ENCODE measurements around the gene PPP1R2.
"Not testable (repeated sequence)": the region's sequence is repeated elsewhere in the genome, so short reads cannot be mapped to it uniquely, and the experiment has no call there.

Gene PPP1R2

DNA sequence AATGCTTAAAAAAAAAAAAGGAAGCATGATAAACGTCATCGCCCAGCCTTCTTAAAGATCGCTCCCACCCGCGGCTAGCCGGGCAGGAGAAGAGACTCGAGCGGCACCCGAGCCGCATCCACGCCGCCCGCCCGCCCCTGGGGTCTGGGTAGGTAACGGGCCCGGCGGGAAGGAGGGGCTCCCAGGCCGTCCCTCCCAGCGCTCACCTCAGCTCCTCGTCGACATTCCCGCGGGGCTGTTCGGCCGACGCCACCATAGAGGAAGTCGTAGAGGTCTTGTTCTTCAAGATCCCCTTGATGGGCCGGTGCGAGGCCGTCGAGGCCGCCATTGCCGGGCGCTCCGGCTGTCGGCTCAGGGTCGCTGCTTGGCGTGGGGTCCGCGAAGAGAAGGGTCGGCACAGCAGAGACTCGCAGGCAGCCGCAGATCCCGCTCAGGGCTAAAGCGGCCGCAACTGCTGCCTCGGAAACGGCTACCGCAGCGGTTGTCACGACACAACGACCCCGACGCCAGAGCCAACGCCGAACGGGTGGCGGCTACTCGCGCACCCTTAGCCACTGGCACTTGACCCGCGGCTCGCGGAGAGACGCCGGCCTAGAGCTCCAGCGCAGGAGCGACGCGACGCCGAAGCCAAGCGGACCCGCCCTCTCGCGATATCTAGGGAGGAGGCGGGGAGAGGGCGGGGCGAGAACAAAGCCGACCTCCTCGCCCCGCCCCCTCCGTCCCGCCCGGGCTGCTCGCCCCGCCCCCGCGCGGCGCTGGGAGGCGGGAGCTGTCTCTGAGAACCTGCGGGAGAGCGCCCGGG is at the start of gene PPP1R2:
Gene PPP1R2, minus strand, starts transcription at position 628 of the 802 bp plus-strand sequence. Its CDS starts 300 bp downstream, at position 328.
- peak; percentile 80 to 81 for DNase-seq (ENCODE audit: low read depth in 2 of 2)

DNA sequence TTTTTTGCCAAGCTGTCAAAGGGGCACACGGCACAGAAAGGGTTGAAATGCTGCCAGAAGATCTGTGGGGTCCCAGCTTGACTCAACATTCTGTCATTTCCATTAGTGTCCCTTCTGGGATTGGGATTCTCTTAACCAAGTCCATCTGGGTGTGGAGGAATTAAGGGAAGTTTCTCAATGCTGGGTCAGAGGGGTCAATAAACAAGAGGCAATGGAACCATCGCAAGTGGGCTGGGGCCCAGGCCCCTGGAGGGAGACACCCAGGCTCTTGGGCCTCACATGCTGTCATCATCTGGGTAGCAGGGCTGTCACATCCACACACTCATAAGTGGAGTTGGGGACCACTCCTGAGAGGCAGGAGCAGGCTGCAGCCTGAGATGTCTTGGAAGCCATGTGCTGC is 48.7 kb upstream of the PPP1R2 start:
- no peak for DNase-seq (ENCODE audit: low read depth in 2 of 2)

DNA sequence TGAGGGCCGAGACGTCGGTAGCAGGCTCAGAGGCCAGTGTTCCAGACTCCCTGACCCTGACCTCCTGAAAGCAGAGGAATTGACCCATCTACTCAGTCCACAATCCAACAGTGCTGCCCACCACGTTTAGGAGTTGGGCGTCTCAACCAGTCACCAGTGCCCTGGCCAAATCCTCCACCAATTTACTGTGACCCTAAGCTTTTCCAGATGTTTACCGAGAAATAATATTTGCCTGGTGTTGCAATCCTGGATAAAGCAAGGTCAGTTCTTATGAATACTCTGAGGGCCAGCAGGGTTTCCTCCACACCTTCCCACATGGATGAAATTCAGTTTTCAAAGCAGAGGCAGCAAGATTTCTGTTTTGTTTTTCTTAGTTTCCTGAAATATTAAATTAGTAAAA is 48.1 kb upstream of the PPP1R2 start:
- DNase-seq (ENCODE audit: low read depth in 2 of 2) = no peak

DNA sequence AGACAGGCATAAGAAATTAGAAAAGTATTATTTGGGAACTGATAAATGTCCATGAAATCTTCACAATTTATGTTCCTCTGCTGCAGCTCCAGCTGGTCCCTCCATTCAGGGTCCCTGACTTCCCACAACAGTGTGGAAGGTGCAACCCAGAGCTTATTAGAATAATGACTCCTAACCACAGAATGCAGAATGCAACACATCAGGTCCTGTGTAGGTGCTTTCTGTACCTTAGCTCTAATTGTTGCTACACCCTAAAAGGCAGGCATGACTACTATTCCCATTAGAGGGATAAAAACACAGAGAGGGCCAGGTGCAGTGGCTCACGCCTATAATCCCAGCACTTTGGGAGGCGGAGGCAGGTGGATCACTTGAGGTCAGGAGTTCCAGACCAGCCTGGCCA is 47.3 kb upstream of the PPP1R2 start:
- DNase-seq (ENCODE audit: low read depth in 2 of 2) = not testable (repeated sequence)

DNA sequence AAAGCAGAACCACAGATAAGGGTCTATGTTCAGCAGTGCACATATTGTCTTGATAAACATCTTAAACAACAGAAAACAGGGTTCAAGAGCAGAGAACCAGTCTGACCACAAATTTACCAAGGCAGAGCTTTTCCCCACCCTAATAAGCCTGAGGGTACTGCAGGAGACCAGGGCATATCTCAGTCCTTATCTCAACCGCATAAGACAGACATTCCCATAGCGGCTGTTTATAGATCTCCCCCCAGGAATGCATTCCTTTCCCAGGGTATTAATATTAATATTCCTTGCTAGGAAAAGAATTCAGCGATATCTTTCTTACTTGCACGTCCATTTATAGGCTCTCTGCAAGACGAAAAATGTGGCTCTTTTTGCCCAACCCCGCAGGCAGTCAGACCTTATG is 46.7 kb upstream of the PPP1R2 start:
- DNase-seq (ENCODE audit: low read depth in 2 of 2) = not testable (repeated sequence)

DNA sequence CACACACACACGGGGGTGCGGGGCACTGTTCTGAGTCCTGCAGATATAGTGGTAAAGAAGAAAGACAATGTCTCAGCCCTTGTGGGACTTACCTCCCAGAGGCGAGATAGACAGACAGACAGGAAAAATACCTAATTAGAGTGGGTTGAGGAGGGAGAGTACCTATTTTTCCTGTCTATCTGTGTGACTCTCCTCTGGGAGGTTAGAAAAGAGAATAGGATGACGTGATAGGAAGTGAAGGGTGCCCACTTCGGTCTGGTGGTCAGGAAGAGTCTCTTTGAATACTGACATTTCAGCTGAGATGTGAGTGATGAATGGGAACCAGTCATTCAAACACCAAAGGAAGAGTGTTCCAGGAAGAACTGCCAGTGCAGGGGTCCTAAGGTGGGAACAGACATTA is 44.7 kb upstream of the PPP1R2 start:
- DNase-seq (ENCODE audit: low read depth in 2 of 2) = no peak

DNA sequence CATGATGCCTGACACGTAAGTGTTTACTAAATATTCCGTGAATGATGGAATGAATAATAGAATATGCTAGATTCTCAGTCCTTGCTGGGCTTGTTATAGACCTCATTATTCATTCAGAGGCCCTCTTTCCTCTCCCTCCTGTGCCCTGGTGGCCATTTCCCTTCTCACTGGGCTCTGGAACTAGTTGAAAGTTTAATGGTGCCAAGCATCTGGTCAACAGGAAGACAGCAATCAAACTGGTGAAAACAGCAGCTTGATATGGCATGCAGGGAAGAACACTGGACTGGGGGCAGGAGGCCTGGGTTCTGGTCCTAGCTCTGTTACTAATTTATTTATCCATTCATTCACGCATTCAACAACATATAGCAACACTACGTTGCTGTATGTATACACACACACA is 44.3 kb upstream of the PPP1R2 start:
- DNase-seq (ENCODE audit: low read depth in 2 of 2) = no peak

DNA sequence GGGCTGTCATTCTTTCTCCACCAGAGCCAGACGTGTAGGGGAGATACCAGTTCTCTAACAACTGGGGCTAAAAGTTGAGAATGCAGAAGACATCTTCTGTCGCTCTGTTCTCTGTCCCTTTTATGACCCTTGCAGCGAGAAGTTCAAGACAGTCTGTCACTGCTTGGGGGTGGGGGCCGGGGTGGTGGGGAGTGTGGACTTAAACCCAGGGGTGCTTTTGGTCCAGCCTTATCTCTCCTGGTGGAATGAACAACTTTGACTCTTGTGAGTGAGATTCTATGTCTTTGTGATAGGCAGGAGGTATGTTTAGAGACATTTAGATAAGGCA is 41.4 kb upstream of the PPP1R2 start:
- no peak for DNase-seq (ENCODE audit: low read depth in 2 of 2)

DNA sequence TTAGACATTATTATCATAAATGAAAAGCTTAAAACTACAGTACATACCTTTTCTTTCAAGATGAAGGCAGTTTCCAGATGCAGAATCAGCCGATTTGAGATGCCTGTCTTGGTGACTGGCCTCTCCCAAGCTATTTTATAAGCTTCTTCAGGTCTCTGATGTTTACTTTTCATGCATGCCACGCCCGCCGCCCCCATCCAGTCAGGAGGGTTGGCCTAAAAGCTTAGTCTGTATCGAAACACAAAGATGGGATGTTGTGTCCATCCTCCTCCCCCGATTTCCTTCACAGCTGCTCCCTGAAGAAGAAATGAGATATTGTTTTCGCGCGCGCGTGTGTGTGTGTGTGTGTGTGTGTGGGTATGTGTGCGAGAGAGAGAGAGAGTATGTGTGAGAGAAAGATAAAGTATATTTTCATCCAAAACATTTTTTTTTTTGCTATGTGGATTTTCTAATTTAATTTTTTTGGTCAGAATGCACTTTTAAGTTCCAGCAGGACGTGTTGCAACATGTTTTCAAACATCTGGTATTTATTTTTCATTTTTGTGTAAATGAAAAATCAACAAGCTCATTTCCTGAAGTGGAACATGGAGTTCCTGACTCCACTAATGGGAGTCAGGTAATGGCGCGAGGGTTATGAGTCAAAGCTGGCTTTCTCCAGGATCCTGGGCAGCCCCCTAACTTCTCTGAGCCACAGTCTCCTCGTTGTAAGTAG is 40.9 kb upstream of the PPP1R2 start, which contains the start of gene APOD:
Gene APOD, minus strand, starts transcription at position 110 of the 712 bp plus-strand sequence. CDS start 4,479 bp downstream, outside the sequence.
- no peak for DNase-seq (ENCODE audit: low read depth in 2 of 2)

DNA sequence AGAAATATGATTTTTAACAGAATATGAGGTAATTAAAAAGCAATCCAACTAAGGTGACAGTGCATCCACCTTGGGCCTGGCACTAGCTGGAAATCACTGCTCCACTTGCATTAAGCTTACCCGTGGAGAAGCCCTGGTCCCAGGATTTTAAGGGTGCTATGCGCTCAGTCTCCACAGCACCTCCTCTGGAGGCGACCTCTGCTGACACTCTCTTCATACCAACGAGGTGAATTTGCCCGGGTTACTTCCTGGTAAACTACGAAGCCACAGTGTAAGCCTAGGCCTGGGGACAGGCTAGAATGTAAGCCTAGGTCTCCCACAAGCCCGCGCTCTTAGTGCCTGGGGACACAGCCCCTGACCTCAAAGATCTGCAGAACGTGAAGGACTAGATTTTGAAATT is 39.8 kb upstream of the PPP1R2 start:
- no peak for DNase-seq (ENCODE audit: low read depth in 2 of 2)

DNA sequence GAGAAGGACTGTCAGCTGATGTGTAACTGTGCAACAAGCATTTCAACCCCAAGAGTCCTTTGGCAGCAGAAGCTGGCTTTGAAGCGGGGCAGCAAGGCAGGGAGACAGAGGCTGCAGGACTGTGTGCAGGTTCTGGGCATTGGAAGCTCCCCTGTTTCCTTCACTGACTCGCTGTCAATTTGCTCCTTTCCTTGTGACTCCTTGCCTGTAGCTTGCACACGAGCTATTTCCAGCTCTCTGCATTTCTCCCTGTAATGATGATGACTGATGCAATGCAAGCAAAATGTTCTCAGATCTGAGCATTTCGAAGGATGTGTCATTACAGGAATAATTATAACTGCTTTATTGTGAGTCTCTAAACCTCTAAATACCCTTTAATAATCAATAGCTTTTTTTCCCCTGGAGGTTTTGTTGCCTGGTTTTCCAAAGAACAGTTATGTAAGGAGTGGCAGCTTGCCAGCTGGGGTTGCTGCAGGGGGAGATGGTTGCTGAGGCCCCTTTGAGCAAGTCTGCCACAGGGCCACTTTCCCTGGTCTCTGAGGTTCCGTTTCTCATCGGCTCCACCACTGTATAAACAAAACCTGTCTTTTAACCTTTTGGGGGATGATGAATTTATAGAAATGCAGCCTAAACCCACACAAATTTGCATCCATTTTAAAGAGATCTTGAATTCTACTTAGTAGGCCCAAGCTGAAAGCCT is 37.8 kb upstream of the PPP1R2 start:
- DNase-seq (ENCODE audit: low read depth in 2 of 2) = peak; percentile 14 to 24

DNA sequence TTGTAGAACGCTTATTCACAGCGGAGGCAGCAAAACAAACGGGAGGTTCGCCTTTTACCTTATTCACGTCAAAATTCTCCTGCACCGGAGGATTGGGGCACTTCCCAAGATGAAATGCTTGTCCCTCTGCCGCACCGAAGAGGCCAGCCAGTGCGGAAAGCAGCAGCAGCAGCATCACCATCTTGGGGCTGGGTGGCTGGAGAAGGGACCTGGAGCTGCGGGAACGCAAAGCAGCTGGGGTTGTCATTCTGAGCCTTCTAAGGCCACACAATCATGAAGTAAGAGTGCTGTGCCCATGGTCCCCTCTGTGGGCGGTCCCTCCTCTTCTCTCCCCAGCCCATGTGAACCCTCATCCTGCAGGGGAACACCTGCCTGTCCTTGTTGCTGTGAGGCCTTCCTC is 36.2 kb upstream of the PPP1R2 start:
- DNase-seq (ENCODE audit: low read depth in 2 of 2) = no peak

DNA sequence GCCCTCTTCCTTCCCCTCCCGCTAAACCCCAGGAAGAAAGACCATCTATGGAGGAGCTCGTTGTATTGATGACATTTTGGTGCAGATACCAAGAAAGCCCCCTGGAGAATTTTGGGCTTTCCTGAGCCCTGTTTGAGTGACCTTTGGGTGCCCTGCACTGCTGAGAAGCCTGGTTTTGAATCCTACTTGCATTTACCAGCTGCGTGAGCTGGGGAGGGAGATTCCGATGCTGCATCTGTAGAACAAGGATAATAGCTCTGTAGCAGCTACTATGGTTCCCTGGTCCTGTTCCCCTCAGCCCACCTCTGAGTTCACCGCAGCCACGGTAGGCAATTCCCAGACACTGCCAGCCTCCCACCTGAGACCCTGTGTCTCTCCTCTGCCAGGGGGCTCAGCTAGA is 35.4 kb upstream of the PPP1R2 start:
- no peak for DNase-seq (ENCODE audit: low read depth in 2 of 2)

DNA sequence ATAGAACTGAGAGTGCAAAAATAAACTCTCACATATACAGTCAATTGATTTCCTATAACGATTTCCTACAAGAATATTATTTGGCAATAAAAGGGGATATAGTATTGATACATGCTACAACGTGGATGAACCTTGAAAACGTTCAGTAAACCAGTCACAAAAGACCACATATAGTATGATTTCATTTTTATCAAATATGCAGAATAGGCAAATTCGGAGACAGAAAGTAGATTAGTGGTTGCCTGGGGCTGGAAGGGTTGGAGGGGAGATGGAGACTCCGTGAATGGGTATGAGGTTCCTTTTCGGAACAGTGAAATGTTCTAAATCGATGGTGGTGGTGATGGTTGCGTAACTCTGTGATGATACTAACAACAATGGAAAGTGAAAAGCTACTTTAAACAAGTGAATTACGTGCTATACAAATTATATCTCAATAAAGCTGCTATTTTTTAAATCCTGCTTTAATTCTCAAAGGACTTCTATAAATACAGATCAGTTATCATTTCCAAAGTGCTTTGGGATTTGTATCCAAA is 34.6 kb upstream of the PPP1R2 start:
- DNase-seq (ENCODE audit: low read depth in 2 of 2) = no peak

DNA sequence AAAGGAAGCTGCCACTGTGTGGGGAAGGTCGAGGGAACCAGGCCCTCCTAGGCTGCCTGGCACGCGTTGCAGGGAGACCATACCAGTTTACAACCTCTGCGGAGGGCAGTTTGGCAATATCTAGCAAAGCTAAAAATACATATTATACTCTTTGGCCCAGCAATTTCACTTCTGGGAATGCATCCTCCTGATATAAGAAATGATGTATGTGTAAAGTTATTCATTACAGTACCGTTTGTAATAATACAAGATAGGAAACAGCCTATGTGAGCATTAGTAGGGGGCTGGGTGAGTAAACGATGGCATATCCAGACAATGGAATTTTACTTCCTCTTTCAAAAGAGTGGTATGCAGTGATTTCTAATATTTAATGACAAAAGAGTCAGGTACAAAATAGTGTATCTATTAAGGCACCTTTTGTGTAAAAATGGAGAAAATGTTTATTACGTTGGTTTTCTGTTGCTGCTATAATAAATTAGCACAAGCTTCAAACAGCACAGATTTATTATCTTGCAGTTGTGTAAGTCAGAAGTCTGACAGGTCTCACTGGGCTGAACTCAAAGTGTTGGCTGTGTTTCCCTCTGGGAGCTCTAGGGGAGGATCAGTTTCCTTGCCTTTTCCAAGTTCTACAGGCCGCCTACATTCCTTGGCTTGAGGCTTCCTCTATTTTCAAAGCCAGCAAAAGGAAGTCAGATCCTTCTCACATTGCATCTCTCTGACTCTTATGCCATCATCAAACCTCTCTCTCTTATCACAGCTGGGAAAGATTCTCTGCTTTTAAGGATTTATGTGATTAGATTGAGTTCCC is 31.6 kb upstream of the PPP1R2 start:
- no peak for DNase-seq (ENCODE audit: low read depth in 2 of 2)

DNA sequence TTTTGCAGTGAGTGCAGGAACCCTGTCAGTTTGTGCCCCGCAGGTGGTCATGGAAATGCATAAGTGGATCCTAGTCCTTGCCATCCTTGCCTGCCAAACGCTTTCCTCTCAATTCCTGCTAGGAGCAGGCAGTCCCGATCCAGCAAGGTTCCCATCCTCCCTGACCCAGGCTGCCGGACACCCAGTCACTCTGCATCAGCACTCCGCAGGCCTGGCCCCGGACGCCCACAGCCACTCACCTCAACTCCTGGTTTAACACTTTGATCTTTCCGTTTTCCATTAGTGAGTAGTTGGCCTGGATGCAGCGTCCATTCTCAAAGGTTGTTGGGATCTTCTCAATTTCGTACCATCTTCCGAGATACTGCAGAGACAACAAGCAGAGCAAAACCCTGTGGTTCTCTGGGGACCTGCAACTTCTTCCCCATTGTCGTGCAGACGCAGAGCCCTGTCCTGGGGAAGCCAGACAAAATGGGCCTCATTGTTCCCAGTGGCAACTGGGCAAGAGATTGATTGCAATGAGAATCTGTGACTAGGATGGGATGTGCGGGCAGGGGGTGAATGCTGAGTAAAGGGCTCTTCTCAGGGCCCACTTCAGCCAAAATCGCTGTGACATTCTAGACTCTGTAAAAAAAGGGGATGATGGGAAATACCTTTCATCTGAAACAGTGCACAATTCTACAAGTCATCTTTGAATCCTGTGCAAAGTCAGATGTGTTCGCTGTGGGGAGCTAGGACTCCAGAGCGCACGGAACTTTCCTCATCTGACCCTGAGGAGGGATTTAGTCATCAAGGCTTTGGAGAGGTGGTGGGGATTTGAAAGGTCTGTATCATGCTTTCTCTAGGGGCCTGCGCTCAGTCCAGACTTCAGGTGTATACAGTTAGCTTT is 30.7 kb upstream of the PPP1R2 start:
- DNase-seq (ENCODE audit: low read depth in 2 of 2) = no peak

DNA sequence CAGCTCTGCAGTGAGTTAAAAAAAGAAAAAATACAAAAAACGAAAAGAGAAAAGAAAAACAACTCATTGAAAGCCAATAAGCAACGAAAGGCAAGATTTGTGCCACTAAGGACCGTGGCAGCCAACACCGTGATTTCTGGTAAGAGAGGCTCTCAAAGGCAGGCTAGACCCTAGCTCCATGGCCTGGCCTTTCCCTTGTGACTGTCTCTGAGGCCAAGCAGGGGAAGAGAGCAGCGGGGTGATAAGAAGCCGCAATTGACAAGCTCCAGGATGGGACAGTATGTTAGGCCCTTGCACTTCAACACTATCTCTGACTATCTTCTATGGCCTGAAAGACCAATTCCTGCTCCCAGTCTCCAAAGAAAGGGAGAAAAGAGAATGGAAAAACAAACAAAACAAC is 28.2 kb upstream of the PPP1R2 start:
- no peak for DNase-seq (ENCODE audit: low read depth in 2 of 2)

DNA sequence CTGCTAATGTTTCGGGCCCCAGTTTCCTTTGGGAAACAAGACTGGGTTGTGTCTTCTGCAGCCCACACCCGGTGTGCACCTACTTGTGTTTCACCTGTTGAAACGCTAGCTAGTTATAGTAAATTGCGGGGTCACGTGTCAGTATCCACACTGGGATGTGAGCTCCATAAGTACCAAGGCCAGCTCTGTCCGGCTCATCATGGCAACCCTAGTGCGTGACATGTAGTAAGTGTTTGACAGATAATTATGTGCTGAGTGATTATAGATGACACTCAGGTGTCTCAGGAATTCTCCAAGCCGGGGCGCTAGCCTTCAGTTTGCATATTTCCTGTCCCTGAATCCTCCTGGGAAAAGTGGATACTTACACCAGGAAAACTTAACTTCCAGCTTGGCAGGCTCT is 27.8 kb upstream of the PPP1R2 start:
- DNase-seq (ENCODE audit: low read depth in 2 of 2) = no peak

DNA sequence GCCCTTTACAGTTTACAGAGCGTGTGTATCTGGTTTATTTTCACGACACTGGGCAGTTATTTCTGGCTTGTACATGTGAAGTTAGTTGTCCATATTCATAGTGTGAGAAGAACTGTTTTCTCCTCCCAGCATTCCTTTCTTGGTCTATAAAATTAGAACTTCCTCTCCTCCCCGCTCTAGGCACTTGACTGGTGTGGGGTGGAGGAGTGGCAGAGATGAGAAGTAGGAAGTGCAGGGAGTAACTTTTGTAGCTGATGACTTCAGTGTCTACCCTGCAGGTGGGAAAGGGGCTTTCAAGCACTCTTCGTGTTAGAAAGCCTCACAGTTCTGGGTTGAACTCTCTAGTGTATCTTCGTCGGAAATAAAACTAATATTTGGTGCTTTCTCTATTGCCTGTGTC is 27.2 kb upstream of the PPP1R2 start:
- DNase-seq (ENCODE audit: low read depth in 2 of 2) = no peak

DNA sequence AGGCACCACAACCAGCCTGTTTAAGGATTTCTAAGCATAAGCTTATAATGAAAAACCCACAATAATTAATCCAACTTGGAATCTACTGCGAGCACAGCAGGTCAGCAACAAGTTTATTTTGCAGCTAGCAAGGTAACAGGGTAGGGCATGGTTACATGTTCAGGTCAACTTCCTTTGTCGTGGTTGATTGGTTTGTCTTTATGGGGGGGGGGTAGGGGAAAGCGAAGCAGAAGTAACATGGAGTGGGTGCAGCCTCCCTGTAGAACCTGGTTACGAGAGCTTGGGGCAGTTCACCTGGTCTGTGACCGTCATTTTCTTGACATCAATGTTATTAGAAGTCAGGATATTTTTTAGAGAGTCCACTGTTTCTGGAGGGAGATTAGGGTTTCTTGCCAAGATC is 25.5 kb upstream of the PPP1R2 start:
- no peak for DNase-seq (ENCODE audit: low read depth in 2 of 2)

DNA sequence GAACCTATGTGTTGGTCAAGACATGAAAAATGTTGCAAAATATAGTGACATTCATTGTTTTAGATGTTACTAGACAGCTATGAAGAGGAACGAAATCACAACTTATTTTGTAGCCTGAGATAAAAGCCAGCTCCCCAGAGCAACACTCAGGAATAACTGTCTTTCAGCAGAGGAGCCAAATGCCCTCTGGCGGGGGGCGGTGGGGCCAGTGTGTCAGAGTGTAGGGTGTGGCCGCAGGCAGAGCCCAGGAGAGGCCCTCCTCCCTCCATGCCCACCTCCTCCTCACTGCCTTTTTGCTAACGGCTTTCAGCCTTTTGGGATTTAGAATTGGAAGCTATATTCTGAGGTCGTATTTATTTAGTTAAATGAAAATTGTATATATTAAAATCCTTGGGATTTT is 23.7 kb upstream of the PPP1R2 start:
- no peak for DNase-seq (ENCODE audit: low read depth in 2 of 2)
